ENCODE results near the gene ARL4D.
A peak's percentile ranks its signal among the peaks of the same experiment; 100 is the strongest.

Gene ARL4D

GRCh38 chr17:43398724-43399595, at the start of gene ARL4D:
Gene ARL4D, plus strand, starts transcription at chr17:43398993. Its CDS starts 740 bp downstream, at chr17:43399733.
- DNase-seq: peak; percentile 31
- Histone ChIP-seq H3K27ac (ENCODE audit: low read length) (no peak within 1 kb of the TSS), H3K9ac (ENCODE audit: low read length) (no peak within 1 kb of the TSS), H3K4me1 (ENCODE audit: low read length) (no peaks in the 10 kb centered on the region), H3K9me2 (replicated peaks; ENCODE audit: insufficient read depth, low read length) (no peaks in the 10 kb centered on the region), H2AFZ (ENCODE audit: low read length) (peak within 1 kb of the TSS; percentile 89), H3K4me2 (ENCODE audit: low read depth, low read length) (peak within 1 kb of the TSS; percentile 89), H3K79me2 (ENCODE audit: low read length) (no peaks in the 10 kb centered on the region), H3K9me3 (replicated peaks; ENCODE audit: insufficient read depth, low read length) (no peaks in the 10 kb centered on the region), H3K4me3 (ENCODE audit: low read length) (peak within 1 kb of the TSS; percentile 72), H3F3A (ENCODE audit: insufficient read depth, low read length) (no peaks in the 10 kb centered on the region), H4K20me1 (ENCODE audit: insufficient read depth, low read length) (no peaks in the 10 kb centered on the region), H3K36me3 (replicated peaks; ENCODE audit: insufficient read depth, low read length) (no peaks in the 10 kb centered on the region), H3K27me3 (replicated peaks; ENCODE audit: insufficient read depth, low read length) (peaks cover 73% of the 10 kb centered on the region)
- TF ChIP-seq EZH2phosphoT487 (IDR thresholded peaks at IDR 0.05; ENCODE audit: low read length): no peak
- TF ChIP-seq CTCF (IDR thresholded peaks at IDR 0.05; ENCODE audit: low read length): no peak
- TF ChIP-seq EZH2 (optimal IDR thresholded peaks at IDR 0.05; ENCODE audit: low read depth, low read length): no peak

- Histone ChIP-seq H3K36me3 (replicated peaks; ENCODE audit: insufficient read depth, low read length) (no peaks in the 10 kb centered on the region), H3K9ac (ENCODE audit: low read length) (no peak overlapping the region), H3K4me3 (ENCODE audit: low read length) (no peak overlapping the region), H3K4me2 (ENCODE audit: low read depth, low read length) (no peak overlapping the region), H3K79me2 (ENCODE audit: low read length) (no peaks in the 10 kb centered on the region), H3K9me3 (replicated peaks; ENCODE audit: insufficient read depth, low read length) (0 out of 2 replicates have a peak, but pooled peaks cover 3% of the 10 kb centered on the region), H3K4me1 (ENCODE audit: low read length) (no peaks in the 10 kb centered on the region), H3K27me3 (replicated peaks; ENCODE audit: insufficient read depth, low read length) (peaks cover 21% of the 10 kb centered on the region), H3K27ac (ENCODE audit: low read length) (no peak overlapping the region), H3F3A (ENCODE audit: insufficient read depth, low read length) (no peaks in the 10 kb centered on the region), H3K9me2 (replicated peaks; ENCODE audit: insufficient read depth, low read length) (no peaks in the 10 kb centered on the region), H2AFZ (ENCODE audit: low read length) (no peak overlapping the region), H4K20me1 (ENCODE audit: insufficient read depth, low read length) (no peaks in the 10 kb centered on the region)
- no peak for DNase-seq
- TF ChIP-seq CTCF (IDR thresholded peaks at IDR 0.05; ENCODE audit: low read length) (no peak; the same call in 1 of the 2 replicates), EZH2phosphoT487 (IDR thresholded peaks at IDR 0.05; ENCODE audit: low read length) (no peak), EZH2 (optimal IDR thresholded peaks at IDR 0.05; ENCODE audit: low read depth, low read length) (no peak)
Measured at GRCh38 chr17:43349142-43349541, 49.7 kb upstream of the ARL4D start.

GRCh38 chr17:43350888-43351361, 47.9 kb upstream of the ARL4D start:
- Histone ChIP-seq H2AFZ (ENCODE audit: low read length) (no peak overlapping the region), H3F3A (ENCODE audit: insufficient read depth, low read length) (no peaks in the 10 kb centered on the region), H3K36me3 (replicated peaks; ENCODE audit: insufficient read depth, low read length) (no peaks in the 10 kb centered on the region), H4K20me1 (ENCODE audit: insufficient read depth, low read length) (no peaks in the 10 kb centered on the region), H3K9me2 (replicated peaks; ENCODE audit: insufficient read depth, low read length) (no peaks in the 10 kb centered on the region), H3K27me3 (replicated peaks; ENCODE audit: insufficient read depth, low read length) (peaks cover 13% of the 10 kb centered on the region; the same call in 1 of the 2 replicates), H3K4me1 (ENCODE audit: low read length) (no peaks in the 10 kb centered on the region), H3K9me3 (replicated peaks; ENCODE audit: insufficient read depth, low read length) (0 out of 2 replicates have a peak, but pooled peaks cover 3% of the 10 kb centered on the region), H3K4me3 (ENCODE audit: low read length) (no peak overlapping the region), H3K9ac (ENCODE audit: low read length) (no peak overlapping the region), H3K79me2 (ENCODE audit: low read length) (no peaks in the 10 kb centered on the region), H3K4me2 (ENCODE audit: low read depth, low read length) (no peak overlapping the region), H3K27ac (ENCODE audit: low read length) (no peak overlapping the region)
- DNase-seq: no peak
- no peak for TF ChIP-seq EZH2phosphoT487 (IDR thresholded peaks at IDR 0.05; ENCODE audit: low read length)
- no peak for TF ChIP-seq CTCF (IDR thresholded peaks at IDR 0.05; ENCODE audit: low read length)
- no peak for TF ChIP-seq EZH2 (optimal IDR thresholded peaks at IDR 0.05; ENCODE audit: low read depth, low read length)

Measured in MM.1S (cell line).